A673 (cell line): ENCODE results near the gene HDAC4. TPM values are rescaled to one million over a fixed set of nuclear protein-coding genes. Genes with fewer than 3 reads are reported as not detected.

Experiments used
- BruUV-seq: library from RNA; stranded (reverse); fragments of 400-500 nt; replicated peaks from 2 replicates; lab custom pipeline; 2021; lab: Mats Ljungman, UMichigan
- CTCF ChIA-PET: fragments of 300-600 bp; sonication (Branson Sonifier 250); formaldehyde crosslinking; loops from one replicate; lab custom pipeline; 2022; ENCODE audit warnings: antibody characterized with exemption; lab: Charles Lee
- POLR2A ChIA-PET: fragments of 300-600 bp; sonication (Branson Sonifier 250); formaldehyde crosslinking; loops from one replicate; lab custom pipeline; 2022; ENCODE audit warnings: antibody characterized with exemption; ENCODE audit not compliant: low non-redundant PET; lab: Charles Lee
- DNase-seq: peaks from one replicate; pipeline ENCODE4 v3.0.0-alpha.2; 2015; ENCODE audit warnings: low spot score
- H3K27ac ChIP-seq: fragments of 200-600 bp; sonication (generic); 2 replicates; pipeline ENCODE4 v1.5.1; 2016; ENCODE audit warnings: mixed run types, low read depth, mild to moderate bottlenecking, mixed read lengths, antibody characterized with exemption, low read length; ENCODE audit not compliant: poor library complexity, severe bottlenecking
- H3K27me3 ChIP-seq: fragments of 200-600 bp; sonication (generic); replicated peaks from 2 replicates; pipeline ENCODE4 v1.6.1; 2017; ENCODE audit warnings: mixed run types, low read depth, mild to moderate bottlenecking, mixed read lengths, antibody characterized with exemption, low read length; ENCODE audit not compliant: insufficient read depth, poor library complexity
- H3K36me3 ChIP-seq: fragments of 200-600 bp; sonication (generic); 2 replicates; pipeline ENCODE4 v1.6.1; 2016; ENCODE audit warnings: mixed run types, mild to moderate bottlenecking, mixed read lengths, antibody characterized with exemption, low read length; ENCODE audit not compliant: insufficient read depth, poor library complexity, severe bottlenecking
- H3K4me1 ChIP-seq: fragments of 200-600 bp; sonication (generic); 2 replicates; pipeline ENCODE4 v1.6.1; 2017; ENCODE audit warnings: mixed run types, mild to moderate bottlenecking, mixed read lengths, antibody characterized with exemption, low read length; ENCODE audit not compliant: insufficient read depth, poor library complexity, severe bottlenecking
- H3K4me3 ChIP-seq: fragments of 200-600 bp; sonication (generic); 2 replicates; pipeline ENCODE4 v1.5.1; 2016; ENCODE audit warnings: low read depth, mixed run types, mild to moderate bottlenecking, mixed read lengths, low read length; ENCODE audit not compliant: poor library complexity, severe bottlenecking
- H3K9me3 ChIP-seq: fragments of 200-600 bp; sonication (generic); 2 replicates; pipeline ENCODE4 v1.6.1; 2016; ENCODE audit warnings: mixed run types, low read depth, mild to moderate bottlenecking, mixed read lengths, antibody characterized with exemption, low read length; ENCODE audit not compliant: poor library complexity, severe bottlenecking
- EZH2 ChIP-seq: fragments of 200-600 bp; sonication (generic); IDR thresholded peaks from 2 replicates; pipeline ENCODE4 v1.6.1; 2017; ENCODE audit warnings: borderline replicate concordance, low read depth, mild to moderate bottlenecking, mixed read lengths, antibody characterized with exemption, low read length; ENCODE audit not compliant: poor library complexity, severe bottlenecking
- intact Hi-C: fragments of 100-400 bp; cut with micrococcal nuclease; formaldehyde crosslinking; loops from one replicate; pipeline ENCODE4 v1.10.0; 2022; ENCODE audit not compliant: unreplicated experiment
- total RNA-seq: library from RNA; stranded (reverse); gene quantifications from 2 replicates; pipeline ENCODE4 v1.2.3, GENCODE V29; 2021
- TF ChIP-seq, protein P1 (sequence below): fragments of 300-800, 200-600 bp; sonication (generic); conservative IDR thresholded peaks from 2 replicates; pipeline ENCODE4 v1.5.1; 2017; ENCODE audit warnings: low read depth, mild to moderate bottlenecking, antibody characterized with exemption, low read length, moderate library complexity, mixed read lengths

The HDAC4 gene
- total RNA-seq, 1 experiment from 2014 or later: 40.0 TPM

DNA sequence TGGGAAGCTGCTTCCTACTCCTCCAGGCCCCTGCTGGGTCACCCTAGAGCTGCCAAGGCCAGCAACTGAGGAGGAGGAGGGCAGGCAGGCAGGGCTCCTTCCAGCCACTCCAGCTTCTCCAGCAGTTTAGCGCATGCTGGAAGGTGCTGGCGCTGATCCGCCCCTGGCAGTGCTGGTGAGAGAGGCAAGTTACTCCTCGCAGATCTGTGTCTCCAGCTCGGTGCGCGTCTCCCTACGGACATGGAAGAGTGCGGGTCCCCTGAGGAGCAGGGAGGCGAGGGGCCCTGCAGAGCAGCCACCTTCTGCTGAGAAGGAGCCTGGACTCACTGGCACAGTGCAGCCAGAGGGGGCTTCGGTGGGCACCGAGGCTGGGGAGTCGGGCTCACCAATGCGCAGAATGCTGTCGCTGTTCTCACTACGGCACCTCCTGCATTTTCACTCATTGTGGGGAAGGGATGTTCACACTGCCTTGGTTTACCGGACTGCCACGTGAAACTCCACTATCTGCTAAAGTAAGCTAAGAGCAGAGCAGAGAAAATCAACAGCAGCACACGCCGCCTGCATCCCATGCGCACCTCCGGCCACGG lies 206.0 kb downstream of the HDAC4 start:
- ChIA-PET POLR2A (no interaction called here), CTCF (no interaction called here)
- BruUV-seq: no TSS peak
- TF ChIP-seq, protein P1, sequence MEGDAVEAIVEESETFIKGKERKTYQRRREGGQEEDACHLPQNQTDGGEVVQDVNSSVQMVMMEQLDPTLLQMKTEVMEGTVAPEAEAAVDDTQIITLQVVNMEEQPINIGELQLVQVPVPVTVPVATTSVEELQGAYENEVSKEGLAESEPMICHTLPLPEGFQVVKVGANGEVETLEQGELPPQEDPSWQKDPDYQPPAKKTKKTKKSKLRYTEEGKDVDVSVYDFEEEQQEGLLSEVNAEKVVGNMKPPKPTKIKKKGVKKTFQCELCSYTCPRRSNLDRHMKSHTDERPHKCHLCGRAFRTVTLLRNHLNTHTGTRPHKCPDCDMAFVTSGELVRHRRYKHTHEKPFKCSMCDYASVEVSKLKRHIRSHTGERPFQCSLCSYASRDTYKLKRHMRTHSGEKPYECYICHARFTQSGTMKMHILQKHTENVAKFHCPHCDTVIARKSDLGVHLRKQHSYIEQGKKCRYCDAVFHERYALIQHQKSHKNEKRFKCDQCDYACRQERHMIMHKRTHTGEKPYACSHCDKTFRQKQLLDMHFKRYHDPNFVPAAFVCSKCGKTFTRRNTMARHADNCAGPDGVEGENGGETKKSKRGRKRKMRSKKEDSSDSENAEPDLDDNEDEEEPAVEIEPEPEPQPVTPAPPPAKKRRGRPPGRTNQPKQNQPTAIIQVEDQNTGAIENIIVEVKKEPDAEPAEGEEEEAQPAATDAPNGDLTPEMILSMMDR: no peak
- TF ChIP-seq EZH2: no peak
- no peaks in the 10 kb centered on the region for H3K9me3 ChIP-seq
- intact Hi-C loops: no loop called here
- H3K27me3 ChIP-seq: no peaks in the 10 kb centered on the region
- peaks cover 16% of the 10 kb centered on the region for H3K4me1 ChIP-seq
- H3K4me3 ChIP-seq: no peak overlapping the region
- no peaks in the 10 kb centered on the region for H3K36me3 ChIP-seq
- no peak overlapping the region for H3K27ac ChIP-seq
- DNase-seq: no peak

DNA sequence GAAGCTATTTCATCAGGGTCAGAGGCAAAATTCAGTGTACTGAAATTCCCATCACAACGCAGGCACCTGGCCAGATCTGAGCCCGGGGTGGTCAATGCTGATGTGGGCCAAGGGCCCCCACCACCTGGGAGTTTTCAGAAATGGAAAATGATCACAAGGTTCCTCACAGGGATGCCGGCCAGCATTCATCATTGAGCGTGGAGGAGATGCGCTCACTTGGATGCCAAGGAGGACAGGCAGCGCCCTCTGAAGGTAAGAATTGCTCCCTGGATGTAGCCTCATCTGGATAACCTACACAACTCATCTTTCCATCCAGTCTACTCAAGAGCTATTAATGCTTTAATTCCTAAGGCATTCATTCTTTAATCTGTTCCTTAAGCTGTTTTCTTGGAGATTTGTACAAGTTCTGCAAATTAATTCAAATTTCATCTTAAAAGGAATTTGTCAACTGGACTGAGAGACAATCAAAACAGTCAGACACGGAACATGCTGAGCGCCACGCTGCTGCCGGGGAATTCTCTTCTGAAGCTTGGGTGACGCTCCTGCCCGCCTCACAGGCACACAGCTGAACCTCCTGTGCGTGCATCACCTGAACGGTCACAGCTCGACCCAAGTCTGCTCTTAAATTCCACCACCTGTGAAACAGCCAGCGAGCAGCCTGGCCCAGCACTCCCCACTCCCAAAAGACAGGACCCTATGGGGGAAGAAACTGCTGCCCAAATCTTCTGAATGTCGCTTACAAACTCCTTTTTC lies 206.7 kb downstream of the HDAC4 start:
- H3K27ac ChIP-seq: no peak overlapping the region
- BruUV-seq: no TSS peak
- ChIA-PET CTCF (no interaction called here), POLR2A (no interaction called here)
- no peak for DNase-seq
- no peaks in the 10 kb centered on the region for H3K36me3 ChIP-seq
- no peak overlapping the region for H3K4me3 ChIP-seq
- H3K4me1 ChIP-seq: peaks cover 16% of the 10 kb centered on the region
- no peak for TF ChIP-seq EZH2
- TF ChIP-seq, protein P1: peak; percentile 49
- no peaks in the 10 kb centered on the region for H3K9me3 ChIP-seq
- no peaks in the 10 kb centered on the region for H3K27me3 ChIP-seq
- intact Hi-C loops: no loop called here

DNA sequence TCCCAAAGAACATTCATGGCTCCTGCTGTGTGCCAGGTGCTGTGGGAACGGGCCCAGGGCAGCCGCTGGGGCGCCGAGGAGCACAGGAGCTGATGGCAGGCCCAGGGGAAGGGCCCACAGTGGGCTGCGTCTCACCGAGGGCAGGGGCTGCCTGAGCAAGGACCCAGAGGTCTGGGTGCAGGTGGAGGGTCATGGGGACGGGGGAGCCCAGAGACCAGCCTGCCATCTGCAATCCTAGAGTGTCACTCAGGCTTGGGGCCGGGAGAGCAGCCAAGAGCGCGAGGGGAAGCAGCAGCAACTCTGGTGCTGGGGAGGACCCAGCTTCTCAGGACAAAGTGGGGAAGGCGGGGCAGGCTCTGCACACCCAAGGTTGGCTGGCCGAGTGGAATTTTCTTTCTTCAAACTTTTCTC lies 207.4 kb downstream of the HDAC4 start:
- H3K27ac ChIP-seq: no peak overlapping the region
- TF ChIP-seq EZH2: no peak
- POLR2A ChIA-PET: no interaction called here
- intact Hi-C loops: no loop called here
- H3K4me1 ChIP-seq: peaks cover 16% of the 10 kb centered on the region
- no peak for DNase-seq
- CTCF ChIA-PET: no interaction called here
- H3K27me3 ChIP-seq: no peaks in the 10 kb centered on the region
- no peaks in the 10 kb centered on the region for H3K9me3 ChIP-seq
- peaks cover 7% of the 10 kb centered on the region for H3K36me3 ChIP-seq
- no peak overlapping the region for H3K4me3 ChIP-seq
- no TSS peak for BruUV-seq
